ENCODE data around the gene MRPL52. TPM values are rescaled to one million over a fixed set of nuclear protein-coding genes. Genes with fewer than 3 reads are reported as not detected.

The MRPL52 gene
- total and polyA plus RNA-seq, 2 of the 13 experiments (the other 11 are each of a cell fraction or from before 2014, with no cell fraction given): 118 to 329 TPM

DNA sequence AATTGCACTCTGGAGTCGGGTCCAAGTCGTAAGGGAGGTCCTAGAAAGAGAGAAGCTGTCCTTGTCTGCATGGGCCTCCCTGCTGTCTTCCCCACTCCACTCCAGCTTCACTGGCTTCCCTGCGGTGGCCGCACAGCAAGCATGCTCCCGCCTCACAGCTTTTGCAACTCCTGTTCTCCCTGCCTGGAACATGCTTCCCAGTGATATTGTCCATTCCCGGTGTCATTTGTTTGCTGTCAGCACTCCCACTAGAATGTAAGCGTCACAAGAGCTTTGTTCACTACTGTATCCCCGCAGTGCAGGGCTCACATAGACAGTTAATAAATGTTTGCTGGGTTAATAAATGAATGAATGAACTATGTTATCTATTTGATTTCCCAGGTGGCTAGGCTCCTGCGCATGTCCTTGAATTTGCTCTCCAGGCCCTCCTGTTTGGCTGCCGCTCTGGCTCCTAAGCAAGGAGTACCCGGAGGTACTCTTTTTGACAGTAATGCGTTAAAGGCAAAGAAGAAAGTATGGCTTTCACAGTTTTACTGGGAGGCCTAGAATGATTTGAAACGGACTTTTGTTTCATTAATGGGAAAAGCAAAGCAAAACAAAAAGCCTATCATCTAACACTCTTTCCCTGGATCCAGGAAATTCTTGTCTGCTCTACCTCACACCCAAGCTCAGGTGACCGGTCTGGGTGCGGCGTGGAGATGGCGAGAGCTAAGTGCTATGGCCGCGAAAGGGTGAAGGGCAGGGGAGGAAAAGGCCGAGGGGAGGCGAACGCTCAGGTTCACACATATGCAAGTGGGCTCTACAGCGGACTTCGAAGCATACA lies 8.3 kb upstream of the MRPL52 start (continued):
- TF ChIP-seq SMARCE1 (IDR thresholded peaks at IDR 0.05; ENCODE audit: borderline replicate concordance) (no peak), ARHGAP35 (CRISPR knock-in tag; IDR thresholded peaks at IDR 0.05; ENCODE audit: borderline replicate concordance) (peak; percentile 58; the same call in 1 of the 2 replicates), ZNF230 (CRISPR knock-in tag; IDR thresholded peaks at IDR 0.05) (peak; percentile 93; the same call in 1 of the 2 replicates), SMAD1 (CRISPR knock-in tag; IDR thresholded peaks at IDR 0.05; ENCODE audit: borderline replicate concordance, low read depth) (peak; percentile 85; the same call in 1 of the 2 replicates), ZNF235 (CRISPR knock-in tag; IDR thresholded peaks at IDR 0.05; ENCODE audit: borderline replicate concordance) (peak; percentile 50; the same call in 1 of the 2 replicates), ATAD3A (CRISPR knock-in tag; IDR thresholded peaks at IDR 0.05) (peak; percentile 93; the same call in 1 of the 2 replicates), NR2F2 (IDR thresholded peaks at IDR 0.05; ENCODE audit: borderline replicate concordance, low read depth) (no peak), TP53 (CRISPR knock-in tag; conservative IDR thresholded peaks at IDR 0.05) (no peak), ZNF749 (CRISPR knock-in tag; IDR thresholded peaks at IDR 0.05; ENCODE audit: borderline replicate concordance) (no peak), ZSCAN21 (CRISPR knock-in tag; IDR thresholded peaks at IDR 0.05; ENCODE audit: borderline replicate concordance) (peak; percentile 67), ZNF746 (CRISPR knock-in tag; IDR thresholded peaks at IDR 0.05) (no peak; the same call in 1 of the 2 replicates), PRPF4 (IDR thresholded peaks at IDR 0.05; ENCODE audit: low read depth, low read length, poor library complexity, severe bottlenecking) (no peak), TGIF2 (CRISPR knock-in tag; IDR thresholded peaks at IDR 0.05) (peak; percentile 93; the same call in 1 of the 2 replicates), MTA3 (CRISPR knock-in tag; IDR thresholded peaks at IDR 0.05) (no peak)
- TF ChIP-seq, protein P1, sequence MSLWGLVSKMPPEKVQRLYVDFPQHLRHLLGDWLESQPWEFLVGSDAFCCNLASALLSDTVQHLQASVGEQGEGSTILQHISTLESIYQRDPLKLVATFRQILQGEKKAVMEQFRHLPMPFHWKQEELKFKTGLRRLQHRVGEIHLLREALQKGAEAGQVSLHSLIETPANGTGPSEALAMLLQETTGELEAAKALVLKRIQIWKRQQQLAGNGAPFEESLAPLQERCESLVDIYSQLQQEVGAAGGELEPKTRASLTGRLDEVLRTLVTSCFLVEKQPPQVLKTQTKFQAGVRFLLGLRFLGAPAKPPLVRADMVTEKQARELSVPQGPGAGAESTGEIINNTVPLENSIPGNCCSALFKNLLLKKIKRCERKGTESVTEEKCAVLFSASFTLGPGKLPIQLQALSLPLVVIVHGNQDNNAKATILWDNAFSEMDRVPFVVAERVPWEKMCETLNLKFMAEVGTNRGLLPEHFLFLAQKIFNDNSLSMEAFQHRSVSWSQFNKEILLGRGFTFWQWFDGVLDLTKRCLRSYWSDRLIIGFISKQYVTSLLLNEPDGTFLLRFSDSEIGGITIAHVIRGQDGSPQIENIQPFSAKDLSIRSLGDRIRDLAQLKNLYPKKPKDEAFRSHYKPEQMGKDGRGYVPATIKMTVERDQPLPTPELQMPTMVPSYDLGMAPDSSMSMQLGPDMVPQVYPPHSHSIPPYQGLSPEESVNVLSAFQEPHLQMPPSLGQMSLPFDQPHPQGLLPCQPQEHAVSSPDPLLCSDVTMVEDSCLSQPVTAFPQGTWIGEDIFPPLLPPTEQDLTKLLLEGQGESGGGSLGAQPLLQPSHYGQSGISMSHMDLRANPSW (CRISPR knock-in tag; IDR thresholded peaks at IDR 0.05; ENCODE audit: borderline replicate concordance): no peak
- TF ChIP-seq, protein P2, sequence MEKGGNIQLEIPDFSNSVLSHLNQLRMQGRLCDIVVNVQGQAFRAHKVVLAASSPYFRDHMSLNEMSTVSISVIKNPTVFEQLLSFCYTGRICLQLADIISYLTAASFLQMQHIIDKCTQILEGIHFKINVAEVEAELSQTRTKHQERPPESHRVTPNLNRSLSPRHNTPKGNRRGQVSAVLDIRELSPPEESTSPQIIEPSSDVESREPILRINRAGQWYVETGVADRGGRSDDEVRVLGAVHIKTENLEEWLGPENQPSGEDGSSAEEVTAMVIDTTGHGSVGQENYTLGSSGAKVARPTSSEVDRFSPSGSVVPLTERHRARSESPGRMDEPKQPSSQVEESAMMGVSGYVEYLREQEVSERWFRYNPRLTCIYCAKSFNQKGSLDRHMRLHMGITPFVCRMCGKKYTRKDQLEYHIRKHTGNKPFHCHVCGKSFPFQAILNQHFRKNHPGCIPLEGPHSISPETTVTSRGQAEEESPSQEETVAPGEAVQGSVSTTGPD (CRISPR knock-in tag; IDR thresholded peaks at IDR 0.05): no peak
- TF ChIP-seq, protein P3, sequence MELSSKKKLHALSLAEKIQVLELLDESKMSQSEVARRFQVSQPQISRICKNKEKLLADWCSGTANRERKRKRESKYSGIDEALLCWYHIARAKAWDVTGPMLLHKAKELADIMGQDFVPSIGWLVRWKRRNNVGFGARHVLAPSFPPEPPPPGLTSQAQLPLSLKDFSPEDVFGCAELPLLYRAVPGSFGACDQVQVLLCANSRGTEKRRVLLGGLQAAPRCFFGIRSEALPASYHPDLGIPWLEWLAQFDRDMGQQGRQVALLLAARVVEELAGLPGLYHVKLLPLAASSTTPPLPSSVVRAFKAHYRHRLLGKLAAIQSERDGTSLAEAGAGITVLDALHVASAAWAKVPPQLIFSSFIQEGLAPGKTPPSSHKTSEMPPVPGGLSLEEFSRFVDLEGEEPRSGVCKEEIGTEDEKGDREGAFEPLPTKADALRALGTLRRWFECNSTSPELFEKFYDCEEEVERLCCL (CRISPR knock-in tag; IDR thresholded peaks at IDR 0.05; ENCODE audit: borderline replicate concordance): no peak
- TF ChIP-seq, protein P4, sequence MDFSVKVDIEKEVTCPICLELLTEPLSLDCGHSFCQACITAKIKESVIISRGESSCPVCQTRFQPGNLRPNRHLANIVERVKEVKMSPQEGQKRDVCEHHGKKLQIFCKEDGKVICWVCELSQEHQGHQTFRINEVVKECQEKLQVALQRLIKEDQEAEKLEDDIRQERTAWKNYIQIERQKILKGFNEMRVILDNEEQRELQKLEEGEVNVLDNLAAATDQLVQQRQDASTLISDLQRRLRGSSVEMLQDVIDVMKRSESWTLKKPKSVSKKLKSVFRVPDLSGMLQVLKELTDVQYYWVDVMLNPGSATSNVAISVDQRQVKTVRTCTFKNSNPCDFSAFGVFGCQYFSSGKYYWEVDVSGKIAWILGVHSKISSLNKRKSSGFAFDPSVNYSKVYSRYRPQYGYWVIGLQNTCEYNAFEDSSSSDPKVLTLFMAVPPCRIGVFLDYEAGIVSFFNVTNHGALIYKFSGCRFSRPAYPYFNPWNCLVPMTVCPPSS (IDR thresholded peaks at IDR 0.05): no peak
- TF ChIP-seq, protein P5, sequence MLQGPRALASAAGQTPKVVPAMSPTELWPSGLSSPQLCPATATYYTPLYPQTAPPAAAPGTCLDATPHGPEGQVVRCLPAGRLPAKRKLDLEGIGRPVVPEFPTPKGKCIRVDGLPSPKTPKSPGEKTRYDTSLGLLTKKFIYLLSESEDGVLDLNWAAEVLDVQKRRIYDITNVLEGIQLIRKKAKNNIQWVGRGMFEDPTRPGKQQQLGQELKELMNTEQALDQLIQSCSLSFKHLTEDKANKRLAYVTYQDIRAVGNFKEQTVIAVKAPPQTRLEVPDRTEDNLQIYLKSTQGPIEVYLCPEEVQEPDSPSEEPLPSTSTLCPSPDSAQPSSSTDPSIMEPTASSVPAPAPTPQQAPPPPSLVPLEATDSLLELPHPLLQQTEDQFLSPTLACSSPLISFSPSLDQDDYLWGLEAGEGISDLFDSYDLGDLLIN (CRISPR knock-in tag; IDR thresholded peaks at IDR 0.05; ENCODE audit: borderline replicate concordance): no peak

All from HepG2 (cell line).